Measurements from ENCODE around the gene CADM1. TPM values are rescaled to one million over a fixed set of nuclear protein-coding genes. Genes with fewer than 3 reads are reported as not detected.

The CADM1 gene
- total RNA-seq, 4 donors from 2014 or later: 7.4 to 61.5 (median 28.5) TPM

- no peaks in the 10 kb centered on the region for H3K4me1 ChIP-seq
- no peak overlapping the region for H3K27ac ChIP-seq
- H3K27me3 ChIP-seq: no peaks in the 10 kb centered on the region
- intact Hi-C loops (cut with DNase I; ENCODE audit: low total_unique reads): no loop called here
- no peak for DNase-seq
- H3K4me3 ChIP-seq: no peak overlapping the region
- no peak for TF ChIP-seq CTCF (IDR thresholded peaks at IDR 0.05)
- TF ChIP-seq POLR2A (IDR thresholded peaks at IDR 0.05): no peak
- no peaks in the 10 kb centered on the region for H3K9me3 ChIP-seq
- H3K36me3 ChIP-seq: no peaks in the 10 kb centered on the region
These were observed 31.6 kb upstream of the CADM1 start for GRCh38 chr11:115535781-115536180.

DNA sequence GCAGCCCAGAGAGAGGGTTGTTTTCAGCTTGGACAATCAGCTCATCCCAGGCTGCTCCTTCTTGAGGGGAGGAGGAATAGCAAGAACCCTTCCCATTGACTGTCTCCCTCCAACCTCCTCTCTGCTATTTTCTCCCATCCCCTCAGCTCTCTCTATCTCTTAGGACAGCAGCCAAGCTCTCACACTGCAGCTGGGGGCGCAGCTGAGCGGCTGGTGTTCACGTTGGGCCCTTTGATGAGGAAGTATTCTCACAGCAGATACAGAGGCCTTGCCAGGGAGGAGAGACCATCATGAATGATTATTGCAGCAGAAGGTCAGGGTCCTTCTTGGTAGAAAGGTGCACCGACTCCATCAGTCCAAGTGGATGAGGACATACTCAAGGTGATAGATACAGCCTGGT lies 26.5 kb upstream of the CADM1 start:
- no peaks in the 10 kb centered on the region for H3K27me3 ChIP-seq
- H3K27ac ChIP-seq: no peak overlapping the region
- no peaks in the 10 kb centered on the region for H3K4me1 ChIP-seq
- no peak overlapping the region for H3K4me3 ChIP-seq
- intact Hi-C loops (cut with DNase I; ENCODE audit: low total_unique reads): no loop called here
- TF ChIP-seq POLR2A (IDR thresholded peaks at IDR 0.05) (no peak), CTCF (IDR thresholded peaks at IDR 0.05) (no peak)
- H3K36me3 ChIP-seq: no peaks in the 10 kb centered on the region
- no peak for DNase-seq
- no peaks in the 10 kb centered on the region for H3K9me3 ChIP-seq

- Histone ChIP-seq H3K27ac (no peak overlapping the region), H3K36me3 (no peaks in the 10 kb centered on the region), H3K9me3 (no peaks in the 10 kb centered on the region), H3K4me3 (no peak overlapping the region), H3K27me3 (no peaks in the 10 kb centered on the region), H3K4me1 (no peaks in the 10 kb centered on the region)
- intact Hi-C loops (cut with DNase I; ENCODE audit: low total_unique reads): no loop called here
- TF ChIP-seq CTCF (IDR thresholded peaks at IDR 0.05): no peak
- TF ChIP-seq POLR2A (IDR thresholded peaks at IDR 0.05): no peak
- DNase-seq: no peak
These were observed 24.0 kb upstream of the CADM1 start for GRCh38 chr11:115528225-115528624.

DNA sequence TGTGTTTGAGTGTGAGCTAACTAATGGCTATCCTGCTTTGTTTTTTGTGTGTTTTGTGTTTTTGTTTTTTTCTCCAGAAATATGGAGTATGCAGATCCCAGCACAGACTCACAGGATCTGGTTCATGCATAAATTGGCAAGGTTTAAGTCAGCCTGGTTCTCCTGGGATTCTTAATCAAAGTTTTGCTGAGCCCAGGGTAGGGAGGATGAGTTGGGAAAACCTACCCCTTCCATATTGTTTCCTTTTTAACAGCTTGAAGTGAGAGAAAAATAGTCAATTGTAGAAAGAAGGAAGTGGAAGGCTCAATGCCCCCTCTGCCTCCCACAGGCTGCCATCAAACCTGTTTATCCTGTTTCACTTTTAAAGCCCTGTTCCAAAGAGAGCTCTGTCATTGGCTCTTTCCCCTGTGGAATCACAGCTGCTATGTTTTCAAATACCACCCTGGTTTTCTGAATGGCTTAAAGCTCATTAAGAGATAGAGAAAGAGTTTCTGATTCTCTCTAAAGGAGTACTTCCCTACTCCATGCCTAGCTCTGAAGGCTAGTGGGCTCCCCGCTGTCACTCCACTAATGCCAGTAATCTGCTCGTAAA lies 23.4 kb upstream of the CADM1 start:
- DNase-seq: no peak
- Histone ChIP-seq H3K9me3 (no peaks in the 10 kb centered on the region), H3K27me3 (no peaks in the 10 kb centered on the region), H3K27ac (no peak overlapping the region), H3K36me3 (no peaks in the 10 kb centered on the region), H3K4me3 (no peak overlapping the region), H3K4me1 (no peaks in the 10 kb centered on the region)
- TF ChIP-seq CTCF (IDR thresholded peaks at IDR 0.05): no peak
- TF ChIP-seq POLR2A (IDR thresholded peaks at IDR 0.05): no peak
- intact Hi-C loops (cut with DNase I; ENCODE audit: low total_unique reads): no loop called here

GRCh38 chr11:115525531-115526006 lies 21.4 kb upstream of the CADM1 start:
- H3K27me3 ChIP-seq: no peaks in the 10 kb centered on the region
- no peaks in the 10 kb centered on the region for H3K36me3 ChIP-seq
- TF ChIP-seq POLR2A (IDR thresholded peaks at IDR 0.05): no peak
- TF ChIP-seq CTCF (IDR thresholded peaks at IDR 0.05): no peak
- DNase-seq: no peak
- no peaks in the 10 kb centered on the region for H3K9me3 ChIP-seq
- H3K4me3 ChIP-seq: no peak overlapping the region
- no peaks in the 10 kb centered on the region for H3K4me1 ChIP-seq
- intact Hi-C loops (cut with DNase I; ENCODE audit: low total_unique reads): no loop called here
- H3K27ac ChIP-seq: no peak overlapping the region
